Breast epithelium (tissue), 4 donors: Measurements from ENCODE around the gene CRB2. TPM values are rescaled to one million over a fixed set of nuclear protein-coding genes. Genes with fewer than 3 reads are reported as not detected.
"Not testable (repeated sequence)": the region's sequence is repeated elsewhere in the genome, so short reads cannot be mapped to it uniquely, and the experiment has no call there.

ENCODE experiments used
- DNase-seq, 2 donors: peaks; one replicate each; pipeline ENCODE4 v3.0.0-alpha.2; 2019; ENCODE audit warnings: low spot score in 2 of 2
- H3K27ac ChIP-seq, 2 donors: fragments of 200-600 bp; sonication (generic) in 1 of 2; one replicate each; pipeline ENCODE4 v1.5.1; 2016 to 2019; ENCODE audit warnings: mild to moderate bottlenecking in 1 of 2
- H3K27me3 ChIP-seq, 2 donors: fragments of 200-600 bp; sonication (generic) in 1 of 2; one replicate each; pipeline versions ENCODE4 v1.5.1 to v1.6.0; 2017 to 2019; ENCODE audit warnings: control low read depth in 1 of 2, mild to moderate bottlenecking in 1 of 2
- H3K36me3 ChIP-seq: fragments of 200-600 bp; one replicate; pipeline ENCODE4 v1.5.1; 2019
- H3K4me1 ChIP-seq, 2 donors: fragments of 200-600 bp; sonication (generic); one replicate each; pipeline ENCODE4 v1.5.1; 2016 to 2019; ENCODE audit warnings: control low read depth in 1 of 2
- H3K4me3 ChIP-seq, 3 donors: fragments of 200-600 bp; sonication (generic); 1 replicate in 2 of 3; 2 replicates in 1 of 3; pipeline ENCODE4 v1.5.1; 2016 to 2019; ENCODE audit warnings: mild to moderate bottlenecking in 3 of 3, moderate library complexity in 2 of 3
- H3K9me3 ChIP-seq, 2 donors: fragments of 200-600 bp; sonication (generic) in 1 of 2; one replicate each; pipeline ENCODE4 v1.5.1; 2016 to 2019; ENCODE audit warnings: control low read depth in 1 of 2
- CTCF ChIP-seq, 3 donors: fragments of 450-650 bp; IDR thresholded peaks; one replicate each; pipeline ENCODE4 v1.5.1; 2016 to 2017; ENCODE audit warnings: antibody characterized with exemption in 3 of 3, mild to moderate bottlenecking in 3 of 3, moderate library complexity in 3 of 3
- POLR2A ChIP-seq: fragments of 450-650 bp; IDR thresholded peaks from one replicate; pipeline ENCODE4 v1.6.1; 2016; ENCODE audit warnings: antibody characterized with exemption, mild to moderate bottlenecking, moderate library complexity
- POLR2AphosphoS5 ChIP-seq, 3 donors: sonication (generic); formaldehyde crosslinking; IDR thresholded peaks; one replicate each; pipeline ENCODE4 v1.6.1; 2017; ENCODE audit warnings: antibody characterized with exemption in 3 of 3
- intact Hi-C: fragments of 100-400 bp; cut with DNase I; formaldehyde crosslinking; loops from one replicate; pipeline ENCODE4 v1.15.1; 2023; ENCODE audit warnings: low total_unique reads
- total RNA-seq, 3 donors: library from RNA; depleted of rRNA; stranded (reverse); fragments of >200 nt; gene quantifications; one replicate each; pipeline ENCODE4 v1.1.0, GENCODE V29; 2016

The CRB2 gene
- total RNA-seq, 3 donors from 2014 or later: under 0.01 to 2.3 TPM; not detected in 1

GRCh38 chr9:123329329-123329955 lies 26.6 kb upstream of the CRB2 start:
- intact Hi-C loops: no loop called here
- H3K4me1 ChIP-seq: no peaks in the 10 kb centered on the region
- H3K36me3 ChIP-seq: no peaks in the 10 kb centered on the region
- DNase-seq: peak; percentile 84 to 86
- H3K4me3 ChIP-seq: no peak overlapping the region
- H3K27me3 ChIP-seq: no peaks in the 10 kb centered on the region
- peak overlapping the region; percentile 54 to 91 for H3K27ac ChIP-seq
- H3K9me3 ChIP-seq: no peaks in the 10 kb centered on the region
- TF ChIP-seq POLR2A (no peak), POLR2AphosphoS5 (IDR thresholded peaks at IDR 0.05) (no peak), CTCF (IDR thresholded peaks at IDR 0.05) (no peak)

- H3K27me3 ChIP-seq: no peaks in the 10 kb centered on the region
- intact Hi-C loops: no loop called here
- H3K4me3 ChIP-seq: no peak overlapping the region
- H3K36me3 ChIP-seq: no peaks in the 10 kb centered on the region
- no peak for DNase-seq
- H3K27ac ChIP-seq: no peak overlapping the region
- TF ChIP-seq POLR2A (no peak), CTCF (IDR thresholded peaks at IDR 0.05) (no peak), POLR2AphosphoS5 (IDR thresholded peaks at IDR 0.05) (no peak)
- H3K9me3 ChIP-seq: no peaks in the 10 kb centered on the region
- peaks cover 0 to 6% of the 10 kb centered on the region in 2 donors for H3K4me1 ChIP-seq
These were observed 24.5 kb upstream of the CRB2 start for GRCh38 chr9:123331346-123332060.

- intact Hi-C loops, H3K27ac ChIP-seq, H3K4me3 ChIP-seq, H3K27me3 ChIP-seq, DNase-seq, H3K9me3 ChIP-seq, H3K4me1 ChIP-seq, H3K36me3 ChIP-seq: not testable (repeated sequence)
These were observed 22.8 kb upstream of the CRB2 start for GRCh38 chr9:123333058-123333669.

GRCh38 chr9:123334639-123335038 lies 21.4 kb upstream of the CRB2 start:
- TF ChIP-seq POLR2A (no peak), POLR2AphosphoS5 (IDR thresholded peaks at IDR 0.05) (no peak), CTCF (IDR thresholded peaks at IDR 0.05) (no peak)
- no peaks in the 10 kb centered on the region for H3K36me3 ChIP-seq
- H3K27me3 ChIP-seq: no peaks in the 10 kb centered on the region
- no peak overlapping the region for H3K4me3 ChIP-seq
- H3K4me1 ChIP-seq: peaks cover 0 to 6% of the 10 kb centered on the region in 2 donors
- no peaks in the 10 kb centered on the region for H3K9me3 ChIP-seq
- H3K27ac ChIP-seq: no peak overlapping the region
- intact Hi-C loops: no loop called here
- DNase-seq: no peak

- H3K4me1 ChIP-seq: peaks cover 0 to 6% of the 10 kb centered on the region in 2 donors
- no peaks in the 10 kb centered on the region for H3K9me3 ChIP-seq
- no peak for DNase-seq
- H3K27me3 ChIP-seq: no peaks in the 10 kb centered on the region
- intact Hi-C loops: no loop called here
- no peak overlapping the region for H3K4me3 ChIP-seq
- no peak for TF ChIP-seq CTCF (IDR thresholded peaks at IDR 0.05)
- no peak for TF ChIP-seq POLR2A
- TF ChIP-seq POLR2AphosphoS5 (IDR thresholded peaks at IDR 0.05): no peak
- no peaks in the 10 kb centered on the region for H3K36me3 ChIP-seq
- peak overlapping the region in 1 of 2 donors; percentile 36 for H3K27ac ChIP-seq
These were observed 20.6 kb upstream of the CRB2 start for GRCh38 chr9:123335193-123335985.
